SK-N-SH (cell line): ENCODE results near the gene AFF3.

Experiments used
- EP300 ChIP-seq, 2 experiments: IDR thresholded peaks; 2 replicates each; pipeline versions ENCODE4 v1.4.0 to v1.6.1; 2012; ENCODE audit warnings: borderline replicate concordance in 1 of 2, low read depth in 1 of 2, low read length in 1 of 2
- FOXJ3 ChIP-seq: sonication (generic); formaldehyde crosslinking; IDR thresholded peaks from 2 replicates; pipeline ENCODE4 v1.5.1; 2020; ENCODE audit warnings: mild to moderate bottlenecking, missing genetic modification reagents
- GATA2 ChIP-seq: sonication (generic); formaldehyde crosslinking; IDR thresholded peaks from 2 replicates; pipeline ENCODE4 v1.5.0; 2020; ENCODE audit warnings: mild to moderate bottlenecking, missing genetic modification reagents
- POLR2AphosphoS5 ChIP-seq: IDR thresholded peaks from 2 replicates; pipeline ENCODE4 v1.6.1; 2012; ENCODE audit warnings: low read depth, low read length
- RAD21 ChIP-seq: IDR thresholded peaks from 2 replicates; pipeline ENCODE4 v1.6.1; 2012; ENCODE audit warnings: mild to moderate bottlenecking, low read length
- RXRA ChIP-seq: IDR thresholded peaks from 2 replicates; pipeline ENCODE4 v1.4.0; 2012; ENCODE audit warnings: low read depth, mild to moderate bottlenecking, borderline replicate concordance
- SMC3 ChIP-seq: IDR thresholded peaks from 2 replicates; pipeline ENCODE4 v1.6.1; 2012; ENCODE audit warnings: low read depth, low read length, improper control_type of control experiment
- TAF1 ChIP-seq: IDR thresholded peaks from 2 replicates; pipeline ENCODE4 v1.6.1; 2012; ENCODE audit warnings: low read depth, mild to moderate bottlenecking, low read length, moderate library complexity, borderline replicate concordance
- TEAD4 ChIP-seq: IDR thresholded peaks from 2 replicates; pipeline ENCODE4 v1.4.0; 2012; ENCODE audit warnings: mild to moderate bottlenecking, borderline replicate concordance; ENCODE audit not compliant: insufficient read depth
- YY1 ChIP-seq: IDR thresholded peaks from 2 replicates; pipeline ENCODE4 v1.4.0; 2012; ENCODE audit warnings: low read depth, mild to moderate bottlenecking
- TF ChIP-seq, protein P1 (sequence below): fragments of 200-600 bp; sonication (generic); IDR thresholded peaks from 2 replicates; pipeline ENCODE4 v1.6.1; 2017; ENCODE audit warnings: antibody characterized with exemption, mild to moderate bottlenecking, moderate library complexity
- TF ChIP-seq, protein P2 (sequence below): IDR thresholded peaks from 2 replicates; pipeline ENCODE4 v1.6.1; 2012; ENCODE audit warnings: mild to moderate bottlenecking, low read depth, low read length, moderate library complexity

DNA sequence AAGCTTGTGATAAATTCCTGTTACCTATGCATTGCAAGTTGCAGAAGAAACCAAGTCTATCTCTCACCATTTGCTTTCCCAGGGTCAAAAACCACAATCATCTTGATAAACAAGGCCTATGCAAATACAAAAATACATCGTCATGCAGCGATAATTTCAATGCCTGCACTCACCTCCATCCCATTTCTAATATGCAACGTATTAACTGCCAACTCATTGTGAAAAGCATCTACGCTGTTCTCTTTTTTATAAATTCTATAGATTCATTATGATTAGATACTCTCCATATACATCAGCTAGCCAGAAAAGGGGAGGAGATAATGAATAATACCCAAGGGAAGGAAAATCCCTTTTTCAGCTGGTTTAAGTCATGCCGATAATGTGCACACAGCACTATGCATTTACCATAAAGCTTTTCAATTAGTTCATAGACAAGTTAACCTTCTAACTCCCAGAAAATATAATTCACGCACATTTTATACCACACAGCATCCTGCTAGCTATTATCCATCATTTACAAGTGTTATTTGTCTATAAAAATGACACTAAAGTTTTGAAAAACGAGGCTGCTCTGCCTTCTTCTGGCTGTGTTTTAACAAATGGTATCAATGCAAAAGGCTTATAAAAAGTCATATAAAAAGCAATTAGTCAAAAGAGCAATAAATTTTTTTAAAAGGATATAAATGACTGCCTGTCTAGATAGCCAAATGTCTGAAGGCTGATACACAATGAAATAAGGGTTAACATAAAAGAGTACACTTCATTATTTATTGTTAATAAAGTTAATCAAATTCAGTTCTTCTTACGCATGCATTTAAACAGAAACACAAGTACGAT lies 77.6 kb downstream of the AFF3 start:
- TF ChIP-seq, protein P1, sequence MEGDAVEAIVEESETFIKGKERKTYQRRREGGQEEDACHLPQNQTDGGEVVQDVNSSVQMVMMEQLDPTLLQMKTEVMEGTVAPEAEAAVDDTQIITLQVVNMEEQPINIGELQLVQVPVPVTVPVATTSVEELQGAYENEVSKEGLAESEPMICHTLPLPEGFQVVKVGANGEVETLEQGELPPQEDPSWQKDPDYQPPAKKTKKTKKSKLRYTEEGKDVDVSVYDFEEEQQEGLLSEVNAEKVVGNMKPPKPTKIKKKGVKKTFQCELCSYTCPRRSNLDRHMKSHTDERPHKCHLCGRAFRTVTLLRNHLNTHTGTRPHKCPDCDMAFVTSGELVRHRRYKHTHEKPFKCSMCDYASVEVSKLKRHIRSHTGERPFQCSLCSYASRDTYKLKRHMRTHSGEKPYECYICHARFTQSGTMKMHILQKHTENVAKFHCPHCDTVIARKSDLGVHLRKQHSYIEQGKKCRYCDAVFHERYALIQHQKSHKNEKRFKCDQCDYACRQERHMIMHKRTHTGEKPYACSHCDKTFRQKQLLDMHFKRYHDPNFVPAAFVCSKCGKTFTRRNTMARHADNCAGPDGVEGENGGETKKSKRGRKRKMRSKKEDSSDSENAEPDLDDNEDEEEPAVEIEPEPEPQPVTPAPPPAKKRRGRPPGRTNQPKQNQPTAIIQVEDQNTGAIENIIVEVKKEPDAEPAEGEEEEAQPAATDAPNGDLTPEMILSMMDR, result no peak
- TF ChIP-seq TEAD4 (no peak), RAD21 (no peak), GATA2 (CRISPR knock-in tag) (peak; percentile 45; the same call in 1 of the 2 replicates), FOXJ3 (CRISPR knock-in tag) (no peak), EP300 (IDR thresholded peaks at IDR 0.05; ENCODE audit: borderline replicate concordance in 1 of 2, low read depth in 1 of 2, low read length in 1 of 2) (peak in 1 of 2 experiments; percentile 28; a peak in 1 of 4 replicates), RXRA (no peak), SMC3 (no peak), TAF1 (no peak), POLR2AphosphoS5 (no peak), YY1 (no peak)
- TF ChIP-seq, protein P2, sequence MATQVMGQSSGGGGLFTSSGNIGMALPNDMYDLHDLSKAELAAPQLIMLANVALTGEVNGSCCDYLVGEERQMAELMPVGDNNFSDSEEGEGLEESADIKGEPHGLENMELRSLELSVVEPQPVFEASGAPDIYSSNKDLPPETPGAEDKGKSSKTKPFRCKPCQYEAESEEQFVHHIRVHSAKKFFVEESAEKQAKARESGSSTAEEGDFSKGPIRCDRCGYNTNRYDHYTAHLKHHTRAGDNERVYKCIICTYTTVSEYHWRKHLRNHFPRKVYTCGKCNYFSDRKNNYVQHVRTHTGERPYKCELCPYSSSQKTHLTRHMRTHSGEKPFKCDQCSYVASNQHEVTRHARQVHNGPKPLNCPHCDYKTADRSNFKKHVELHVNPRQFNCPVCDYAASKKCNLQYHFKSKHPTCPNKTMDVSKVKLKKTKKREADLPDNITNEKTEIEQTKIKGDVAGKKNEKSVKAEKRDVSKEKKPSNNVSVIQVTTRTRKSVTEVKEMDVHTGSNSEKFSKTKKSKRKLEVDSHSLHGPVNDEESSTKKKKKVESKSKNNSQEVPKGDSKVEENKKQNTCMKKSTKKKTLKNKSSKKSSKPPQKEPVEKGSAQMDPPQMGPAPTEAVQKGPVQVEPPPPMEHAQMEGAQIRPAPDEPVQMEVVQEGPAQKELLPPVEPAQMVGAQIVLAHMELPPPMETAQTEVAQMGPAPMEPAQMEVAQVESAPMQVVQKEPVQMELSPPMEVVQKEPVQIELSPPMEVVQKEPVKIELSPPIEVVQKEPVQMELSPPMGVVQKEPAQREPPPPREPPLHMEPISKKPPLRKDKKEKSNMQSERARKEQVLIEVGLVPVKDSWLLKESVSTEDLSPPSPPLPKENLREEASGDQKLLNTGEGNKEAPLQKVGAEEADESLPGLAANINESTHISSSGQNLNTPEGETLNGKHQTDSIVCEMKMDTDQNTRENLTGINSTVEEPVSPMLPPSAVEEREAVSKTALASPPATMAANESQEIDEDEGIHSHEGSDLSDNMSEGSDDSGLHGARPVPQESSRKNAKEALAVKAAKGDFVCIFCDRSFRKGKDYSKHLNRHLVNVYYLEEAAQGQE, result no peak
